CD4-positive, alpha-beta T cell treated with Interleukin-12 subunit alpha and Interleukin-12 subunit beta, for 1 hour (primary cell): ENCODE results near the gene SIK3.
A peak's percentile ranks its signal among the peaks of the same experiment; 100 is the strongest.

Experiments
- DNase-seq: peaks from one replicate; pipeline ENCODE4 v3.0.0-alpha.2; 2020

The SIK3 gene

DNA sequence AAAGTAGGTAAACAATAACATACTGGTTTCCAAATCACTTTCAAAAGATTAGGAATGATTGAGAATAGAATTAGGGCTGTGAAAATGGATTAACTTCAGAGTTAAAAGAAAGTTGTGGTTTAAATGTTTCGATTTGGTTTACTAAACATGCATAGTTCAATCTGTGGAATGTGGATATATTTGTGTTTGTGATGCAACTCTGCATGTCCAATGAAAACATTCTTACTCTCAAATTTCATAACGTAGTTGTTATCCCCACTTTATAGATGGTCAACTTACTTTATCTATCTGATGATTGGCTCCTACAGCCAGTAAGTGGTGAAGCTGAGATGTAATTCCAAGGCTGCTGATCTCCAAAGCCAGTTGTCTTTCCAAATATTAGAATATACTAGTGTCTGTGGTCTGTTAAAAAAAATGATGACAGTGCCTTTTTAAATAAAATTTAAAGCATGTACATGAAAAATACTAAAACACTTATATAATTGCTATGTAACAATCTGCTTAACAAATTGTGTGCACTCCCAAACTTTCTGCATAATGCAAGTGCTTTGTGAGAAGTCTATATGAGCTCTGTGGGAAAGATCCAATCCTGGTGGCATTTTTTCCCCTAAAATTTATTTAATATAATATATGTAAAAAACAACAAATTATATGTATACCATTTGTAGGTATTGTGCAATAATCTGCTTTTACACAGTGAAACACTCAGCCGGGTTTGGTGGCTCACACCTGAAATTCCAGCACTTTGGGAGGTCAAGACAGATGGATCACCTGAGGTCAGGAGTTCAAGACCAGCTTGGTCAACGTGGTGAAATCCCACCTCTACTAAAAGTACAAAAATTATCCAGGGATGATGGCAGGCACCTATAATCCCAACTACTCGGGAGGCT, 9.7 kb upstream of the SIK3 start:
- DNase-seq, result no peak

DNA sequence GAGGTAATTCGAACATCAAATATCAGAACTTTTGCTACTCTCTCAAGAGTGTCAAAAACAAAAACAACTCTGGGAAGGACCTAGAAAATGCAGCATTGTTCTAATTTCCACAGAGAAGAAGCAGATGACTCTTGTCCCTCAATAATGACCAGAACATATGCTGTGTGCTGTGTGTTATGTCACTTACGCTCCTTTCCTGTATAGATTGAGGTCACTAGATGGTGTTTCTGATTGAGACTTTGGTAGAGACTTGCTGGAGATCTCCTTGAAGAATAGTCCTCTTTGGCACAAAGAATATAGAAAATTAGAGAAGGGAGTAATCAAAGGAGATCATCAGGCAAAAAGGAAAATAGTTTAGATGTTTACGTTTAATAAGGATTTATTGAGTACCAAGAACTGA, 2.3 kb upstream of the SIK3 start:
- no peak for DNase-seq

DNA sequence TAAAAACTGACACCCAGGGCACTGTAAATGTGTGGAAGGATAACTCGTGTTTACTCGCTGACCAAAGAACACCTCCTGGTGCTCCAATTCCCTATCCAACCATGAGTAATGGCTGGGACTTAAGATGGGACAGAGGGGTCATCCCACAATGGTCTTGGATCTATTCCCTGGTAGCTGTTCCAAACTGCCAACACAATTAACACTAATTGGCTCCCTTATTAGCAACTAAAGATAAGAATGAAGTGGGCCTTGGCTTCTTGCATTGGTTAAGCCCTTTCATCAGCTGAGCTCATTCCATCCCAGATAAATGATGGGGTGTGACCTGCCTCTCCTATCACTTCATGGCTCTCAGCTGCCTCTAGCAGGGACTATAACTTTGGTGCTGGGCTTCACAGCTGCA, 1.5 kb upstream of the SIK3 start:
- no peak for DNase-seq

DNA sequence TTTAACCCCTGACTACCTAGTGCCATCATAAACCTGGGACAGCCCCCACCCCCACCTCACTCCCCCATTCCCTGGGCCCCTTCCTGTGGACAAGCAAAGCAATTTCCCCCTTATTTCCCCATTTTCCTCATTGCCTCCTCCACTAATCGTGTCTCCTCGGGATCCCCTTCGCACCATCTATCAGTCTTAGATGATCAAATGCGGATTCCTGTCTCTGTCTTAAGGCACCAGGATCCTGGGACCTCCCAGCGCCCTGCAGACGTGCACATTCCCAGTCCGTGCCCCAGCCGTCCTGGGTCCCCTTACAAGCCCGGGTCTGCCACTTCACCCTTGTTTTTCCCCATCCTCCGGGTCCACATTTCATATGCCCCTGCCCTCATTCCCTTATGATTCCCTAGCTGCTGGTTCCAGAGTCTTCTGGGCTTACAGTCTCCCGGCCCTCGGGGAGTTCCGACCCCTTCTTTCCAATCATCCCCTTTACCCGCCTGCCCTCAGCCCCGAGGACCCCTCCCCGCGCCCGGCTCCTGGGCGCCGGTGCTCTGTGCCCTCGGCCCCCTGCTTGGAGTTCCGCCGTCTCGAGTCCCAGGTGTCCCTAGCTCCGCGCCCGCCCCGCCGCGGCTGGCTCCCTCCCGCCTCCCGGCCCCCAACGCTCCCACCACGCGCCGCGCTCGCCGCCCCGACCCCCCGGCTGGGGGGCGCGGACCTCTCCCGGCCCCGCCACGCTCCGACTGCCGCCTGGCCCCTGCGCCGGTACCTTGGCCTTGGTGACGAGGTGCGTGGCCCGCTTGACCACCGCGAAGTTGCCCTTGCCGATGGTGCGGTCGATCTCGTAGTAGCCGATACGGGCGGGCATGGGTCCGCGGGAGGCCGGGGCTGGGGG, 599 bp downstream of the SIK3 start:
- DNase-seq, result peak; percentile 42

DNA sequence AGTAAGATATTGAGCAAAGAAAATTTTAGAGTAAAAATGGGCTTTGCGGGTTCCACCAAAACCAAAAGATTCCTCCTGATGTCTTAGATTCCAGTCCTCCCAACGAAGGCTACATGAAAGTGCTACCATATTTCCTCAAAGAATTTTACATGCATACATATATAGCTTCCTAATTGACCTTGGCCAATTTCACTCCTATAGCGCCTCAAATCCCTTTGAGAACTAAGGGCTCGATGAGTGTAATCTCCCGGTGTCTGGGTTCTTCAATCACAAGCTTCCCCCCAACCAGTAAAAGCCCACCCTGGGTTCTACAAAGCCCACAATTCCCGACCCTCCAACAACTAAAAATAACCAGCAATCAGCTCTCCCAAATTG, 1.2 kb downstream of the SIK3 start:
- DNase-seq, result no peak

DNA sequence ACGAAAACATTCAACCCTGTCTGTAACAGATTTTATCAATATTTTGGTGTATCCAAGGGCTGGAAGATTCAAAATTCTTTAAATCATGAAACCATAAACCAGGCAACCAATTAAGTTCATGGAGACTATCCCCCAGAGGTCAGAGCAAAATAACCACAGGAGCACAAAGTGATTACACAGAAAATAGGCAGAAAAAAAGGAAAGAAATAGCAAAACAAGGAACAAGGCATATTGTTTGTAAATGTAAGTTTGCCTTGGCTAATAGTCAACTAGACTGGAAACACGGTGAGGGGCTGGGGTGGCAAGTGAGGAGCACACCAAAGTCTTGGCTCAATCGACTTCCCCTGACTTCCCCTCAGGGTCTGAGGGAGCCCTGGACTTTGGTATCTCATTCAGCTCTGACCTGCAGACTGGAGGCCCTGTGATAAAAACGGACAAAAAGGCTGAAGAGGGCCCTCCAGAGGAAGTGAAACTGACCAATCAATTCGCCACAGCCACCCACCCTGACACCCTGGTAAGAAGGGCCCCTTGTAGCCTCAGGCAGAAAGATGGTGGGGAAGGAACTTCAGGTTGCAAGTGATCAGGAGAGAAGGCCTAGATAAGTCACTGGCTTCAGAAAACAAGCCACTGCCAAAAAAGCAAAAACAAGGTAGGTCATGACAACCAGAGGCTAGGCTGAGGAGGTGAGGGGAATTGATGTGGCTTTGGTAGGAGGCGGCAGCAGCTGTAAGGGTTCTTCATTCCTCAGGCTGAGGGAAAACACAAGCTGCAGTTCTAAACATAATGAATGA, 1.8 kb downstream of the SIK3 start:
- peak; percentile 76 for DNase-seq

DNA sequence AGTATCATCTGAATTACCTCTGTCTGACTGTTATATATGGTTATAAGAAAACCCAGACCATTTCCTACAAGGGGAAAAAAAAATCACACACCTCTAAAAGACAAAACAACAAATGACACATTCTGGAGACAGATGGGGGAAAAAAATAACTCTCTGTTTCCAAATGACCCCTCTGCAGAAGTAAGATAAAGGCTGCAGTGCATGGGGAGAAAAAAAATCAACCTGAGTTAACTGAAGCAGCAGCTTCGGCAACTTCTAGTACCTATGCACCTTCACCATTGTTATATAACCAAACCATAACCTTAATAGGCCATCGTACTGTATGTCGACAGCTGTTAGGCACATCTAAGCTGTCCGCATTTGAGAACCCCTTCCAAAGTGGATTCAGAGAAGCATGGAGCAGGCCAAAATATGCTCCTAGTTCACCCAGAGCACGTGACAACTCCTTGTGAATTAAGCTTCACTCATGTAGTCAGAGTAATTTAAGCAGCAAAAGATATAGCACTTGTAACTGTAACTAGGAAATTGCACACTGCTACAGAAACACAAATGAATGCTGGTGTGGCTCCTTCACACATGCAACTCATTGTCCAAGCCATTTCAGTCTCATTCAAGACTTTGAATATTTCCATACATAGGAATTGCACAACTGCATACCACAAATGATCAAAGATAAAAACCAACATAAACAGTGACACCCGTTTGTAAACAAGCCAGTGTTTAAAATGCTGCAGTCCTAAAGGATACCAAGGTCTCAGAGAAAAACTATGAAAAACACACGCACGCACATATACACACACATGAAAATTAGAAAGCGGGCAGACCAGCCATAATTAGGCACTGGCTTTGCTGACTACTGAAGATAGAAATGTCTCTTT, 2.7 kb downstream of the SIK3 start:
- peak; percentile 47 for DNase-seq

DNA sequence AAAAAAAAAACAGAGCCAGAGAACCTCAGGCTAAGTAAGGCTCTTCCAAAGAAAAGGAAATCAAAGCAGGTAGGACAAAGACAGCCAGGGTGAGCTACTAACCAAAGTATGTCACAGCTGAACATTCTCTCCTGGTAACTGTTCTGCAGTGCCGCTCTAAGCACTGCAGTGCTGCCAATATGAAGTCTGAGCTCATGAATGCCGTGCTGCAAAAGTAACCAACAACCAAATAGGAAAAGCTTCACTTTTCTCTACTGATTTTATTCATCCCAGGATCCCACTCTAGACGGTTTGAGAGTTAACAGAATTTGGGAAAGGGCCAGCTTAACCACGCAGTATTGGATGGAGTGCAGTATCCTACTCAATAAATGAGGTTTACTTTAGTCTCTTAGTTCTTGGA, 3.5 kb downstream of the SIK3 start:
- DNase-seq, result no peak

DNA sequence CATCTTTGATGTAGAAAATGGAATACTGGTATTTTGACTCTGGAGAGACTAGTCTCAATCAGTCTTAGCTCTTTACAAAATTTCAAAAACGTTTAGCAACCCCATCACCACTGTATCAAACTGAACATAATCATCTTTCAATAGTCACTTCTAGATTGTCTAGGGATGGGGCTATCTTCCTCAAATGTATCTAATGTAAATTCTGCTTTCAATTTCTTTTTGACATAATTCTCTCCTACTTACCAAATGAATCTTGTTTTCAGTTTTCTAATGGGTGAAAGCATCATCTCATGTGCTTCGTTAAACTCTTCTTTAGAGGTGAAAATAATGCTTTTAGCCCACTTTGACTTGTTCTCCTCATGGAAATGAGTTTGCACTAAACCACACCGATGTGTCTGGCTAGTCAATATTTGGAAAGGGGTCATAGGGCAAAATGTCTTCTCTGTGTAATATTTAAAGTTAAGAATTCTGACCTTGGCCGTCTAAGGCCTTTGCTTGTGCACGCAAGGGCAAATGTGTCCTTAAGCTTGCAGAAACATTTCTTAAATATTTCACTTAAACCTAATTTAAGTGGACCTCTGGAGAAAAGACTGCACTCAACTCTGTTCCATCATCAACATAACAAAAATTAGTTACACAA, 5.2 kb downstream of the SIK3 start:
- DNase-seq, result no peak

DNA sequence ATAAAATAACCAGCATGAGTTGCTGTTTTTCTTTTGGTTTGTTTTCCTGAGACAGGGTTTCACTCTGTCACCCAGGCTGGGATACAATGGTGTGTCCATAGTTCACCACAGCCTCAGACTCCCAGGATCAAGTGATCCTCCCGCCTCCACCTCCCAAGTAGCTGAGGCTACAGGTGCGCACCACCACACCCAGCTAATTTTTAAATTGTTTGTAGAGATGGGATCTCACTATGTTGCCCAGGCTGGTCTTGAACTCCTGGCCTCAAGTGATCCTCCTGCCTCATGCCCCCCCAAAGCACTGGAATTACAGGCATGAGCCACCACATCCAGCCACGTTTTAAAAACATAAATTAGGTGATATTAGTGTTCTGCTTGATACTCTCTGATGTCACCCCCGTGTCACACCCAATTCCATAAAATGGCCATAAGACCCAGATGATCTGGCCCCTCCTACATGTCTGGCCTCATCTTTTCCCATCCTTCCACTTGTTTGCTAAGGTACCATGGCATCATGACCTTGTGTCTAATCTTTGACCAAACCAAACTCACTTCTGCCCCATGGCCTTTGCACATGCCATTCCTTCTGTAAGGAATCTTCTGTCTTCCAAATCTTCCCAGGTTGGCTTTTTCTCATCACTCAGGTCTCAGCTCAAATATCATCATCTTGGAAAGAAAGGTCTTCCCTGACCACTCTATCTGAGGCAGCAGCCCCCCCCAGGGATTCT, 6.3 kb downstream of the SIK3 start:
- DNase-seq, result no peak

DNA sequence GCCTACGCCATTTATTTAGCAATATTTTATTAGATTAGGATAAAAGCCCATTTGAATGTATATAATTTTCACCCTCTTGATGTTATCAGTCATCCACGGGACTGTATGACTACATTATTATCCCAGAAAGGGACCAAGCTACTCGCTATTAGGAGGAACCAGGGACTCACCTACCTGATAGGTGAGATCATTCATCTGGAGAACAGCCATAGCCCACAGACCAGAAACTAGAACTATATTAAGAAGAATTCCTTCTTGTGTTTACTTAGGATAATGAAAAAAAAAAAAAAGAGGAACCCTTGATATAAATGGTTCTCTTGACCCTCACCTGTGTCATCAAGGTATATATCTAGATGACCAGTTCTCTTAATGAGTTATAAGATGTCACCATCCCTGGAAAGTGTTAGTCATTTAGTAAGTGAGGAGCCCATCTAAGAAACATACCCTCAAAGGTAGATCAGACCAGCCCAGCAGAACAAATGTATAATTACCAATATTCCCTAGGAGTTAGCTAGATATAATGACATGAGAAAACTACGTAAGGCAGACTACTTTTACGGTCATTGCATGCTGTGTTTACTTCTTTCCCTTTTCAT, 8.0 kb downstream of the SIK3 start:
- DNase-seq, result no peak

DNA sequence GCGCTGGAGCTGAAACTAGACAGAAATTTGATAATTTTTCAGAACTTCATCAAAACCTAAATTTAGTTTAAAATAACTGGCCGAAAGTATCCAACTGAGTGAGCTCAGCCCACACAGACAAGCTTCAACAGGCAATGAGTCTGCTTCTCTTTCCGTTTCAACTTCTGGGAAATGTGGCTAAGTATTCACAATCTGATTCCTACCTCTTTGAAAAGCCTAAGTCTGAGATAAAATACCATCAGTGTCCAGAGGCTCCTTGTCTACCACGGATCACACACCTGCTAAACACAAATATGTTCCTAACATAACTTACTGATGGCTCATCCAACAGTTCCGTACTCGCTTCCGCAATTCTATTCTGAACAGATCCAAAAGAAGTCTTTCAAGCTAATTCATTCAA, 8.5 kb downstream of the SIK3 start:
- no peak for DNase-seq

DNA sequence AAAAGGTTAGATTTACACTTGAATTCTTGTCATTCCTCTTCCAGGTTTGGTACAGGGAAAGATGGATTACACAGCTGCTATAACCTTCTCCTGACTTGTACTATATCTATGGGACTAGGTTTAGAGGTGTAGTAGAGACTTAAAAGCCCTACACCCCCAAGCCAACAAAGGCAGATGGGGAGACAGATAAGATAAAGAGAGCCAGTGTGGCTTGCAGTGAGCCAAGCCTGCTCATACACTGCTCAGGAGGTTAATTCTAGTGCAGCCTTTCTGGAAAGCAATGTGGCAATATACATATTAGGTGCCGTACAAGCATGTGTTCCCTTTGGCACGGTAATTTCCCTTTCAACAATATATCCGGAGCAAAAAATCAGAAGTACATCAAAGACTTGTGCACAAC, 10.8 kb downstream of the SIK3 start:
- DNase-seq, result peak; percentile 43

DNA sequence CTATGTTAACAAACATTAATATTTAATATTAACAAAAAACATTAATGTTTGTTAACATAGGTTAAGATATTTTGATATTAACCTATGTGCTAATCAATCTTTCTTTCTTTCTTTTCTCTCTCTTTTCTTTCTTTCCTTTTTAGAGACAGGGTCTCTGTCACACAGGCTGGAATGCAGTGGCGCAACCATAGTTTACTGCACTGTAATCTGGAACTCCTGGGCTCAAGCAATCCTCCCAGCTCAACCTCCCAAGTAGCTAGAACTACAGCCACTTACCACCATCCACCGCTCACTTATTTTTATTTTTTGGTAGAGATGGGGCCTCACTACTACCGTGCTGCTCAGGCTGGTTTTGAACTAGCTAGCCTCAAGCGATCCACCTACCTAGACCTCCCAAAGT, 13.2 kb downstream of the SIK3 start:
- DNase-seq, result no peak

DNA sequence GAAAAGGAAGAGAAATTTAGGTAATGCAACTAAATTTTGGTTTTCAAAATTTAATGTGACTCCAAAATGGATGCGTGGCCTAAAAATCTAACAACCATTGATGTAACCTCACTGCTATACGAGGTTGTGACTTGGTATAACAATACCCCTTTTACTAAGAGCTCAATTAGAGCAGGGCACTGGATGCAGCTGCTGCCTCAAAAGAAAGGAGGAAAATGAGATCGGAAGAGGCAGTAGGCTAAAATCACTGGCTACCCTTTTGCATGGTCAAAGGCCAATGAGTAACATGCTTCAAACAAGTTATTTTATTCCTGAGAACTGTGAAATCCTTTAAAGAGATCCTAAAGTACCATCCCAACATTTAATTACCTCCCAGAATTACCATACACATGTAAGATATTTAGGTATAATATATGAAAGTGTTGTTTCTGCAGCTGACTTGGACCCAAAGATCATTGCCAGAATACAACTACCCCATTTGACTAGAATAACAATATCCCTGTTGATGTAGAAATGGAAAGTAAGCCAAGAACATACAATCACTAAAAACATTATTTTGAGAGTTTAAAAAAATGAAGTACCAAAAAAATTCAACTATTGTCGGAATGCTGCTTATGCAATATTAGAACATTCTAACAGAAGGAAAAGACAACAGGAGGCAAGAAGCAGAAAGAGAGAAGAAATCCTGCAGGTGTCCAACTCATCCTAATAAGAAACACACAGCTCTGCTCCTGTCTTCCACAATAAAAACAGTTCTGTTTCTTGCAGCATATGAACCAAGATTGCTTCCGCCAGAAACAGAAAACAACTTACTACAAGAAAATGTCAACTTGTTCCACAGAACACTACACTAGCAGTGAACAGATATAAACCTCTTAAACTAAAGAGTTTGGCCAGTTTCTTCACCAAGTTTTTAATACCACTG, 15.0 kb downstream of the SIK3 start:
- DNase-seq, result no peak

DNA sequence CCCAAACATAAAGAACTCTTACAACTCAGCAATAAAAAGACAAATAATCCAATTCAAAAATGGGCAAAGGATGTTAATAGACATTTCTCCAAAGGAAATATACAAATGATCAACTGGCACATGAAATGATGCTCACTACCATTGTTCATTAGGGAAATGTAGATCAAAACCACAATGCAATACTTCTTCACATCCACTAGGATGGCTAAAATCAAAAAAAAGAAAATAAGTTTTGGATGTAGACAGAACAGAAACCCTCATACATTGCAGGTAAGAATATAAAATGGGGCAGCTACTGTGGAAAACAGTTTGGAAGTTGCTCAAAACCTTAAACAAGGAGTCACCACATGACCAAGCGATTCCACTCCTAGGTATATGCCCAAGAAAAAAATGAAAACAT, 16.3 kb downstream of the SIK3 start:
- no peak for DNase-seq

DNA sequence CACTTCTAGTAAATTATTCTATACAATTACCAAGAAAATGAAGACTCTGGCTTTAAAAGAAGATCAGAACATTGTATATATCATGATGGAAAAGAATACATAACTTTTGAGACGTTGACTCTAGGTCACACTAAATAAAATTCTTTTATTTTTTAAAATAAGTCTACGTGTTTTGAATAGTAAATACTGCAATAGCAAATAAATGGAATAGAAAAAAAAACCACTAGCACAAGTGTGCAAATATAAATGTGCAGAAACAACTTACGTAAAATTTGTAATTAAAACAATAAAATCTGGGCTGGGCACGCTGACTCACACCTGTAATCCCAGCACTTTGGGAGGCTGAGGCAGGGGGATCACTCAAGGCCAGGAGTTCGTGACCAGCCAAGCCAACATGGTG, 17.9 kb downstream of the SIK3 start:
- no peak for DNase-seq

DNA sequence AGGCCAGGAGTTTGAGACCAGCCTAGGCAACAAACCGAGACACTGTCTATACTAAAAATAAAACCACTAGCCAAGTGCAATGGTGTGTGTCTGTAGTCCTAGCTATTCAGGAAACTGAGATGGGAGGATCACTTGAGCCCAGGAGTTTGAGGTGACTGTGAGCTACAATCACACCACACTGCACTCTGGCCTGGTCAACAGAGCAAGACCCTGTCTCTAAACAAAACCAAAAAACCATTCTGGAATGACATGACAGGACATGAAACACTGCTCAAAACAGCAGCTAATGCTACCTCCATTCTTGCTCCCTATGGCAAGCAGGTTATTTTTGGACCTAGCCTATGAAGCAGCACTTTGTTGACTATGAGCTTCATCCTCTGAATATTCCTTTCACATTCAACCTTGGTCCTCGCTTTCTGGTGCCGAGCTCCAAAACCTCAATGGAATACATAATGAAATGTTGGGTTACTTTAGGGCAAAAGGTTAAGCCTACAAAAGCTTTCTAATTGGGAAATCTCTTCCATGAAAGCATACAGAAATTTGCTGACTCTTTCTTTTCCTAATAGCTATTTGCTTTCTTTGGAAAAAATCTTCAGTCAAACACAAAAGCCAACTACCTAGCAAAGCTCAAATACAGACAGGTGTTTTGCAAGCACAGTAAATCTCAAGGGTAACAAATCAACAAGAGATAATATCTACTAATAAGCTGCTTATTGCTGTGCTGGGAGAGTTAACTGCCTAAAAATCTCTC, 21.1 kb downstream of the SIK3 start:
- no peak for DNase-seq

DNA sequence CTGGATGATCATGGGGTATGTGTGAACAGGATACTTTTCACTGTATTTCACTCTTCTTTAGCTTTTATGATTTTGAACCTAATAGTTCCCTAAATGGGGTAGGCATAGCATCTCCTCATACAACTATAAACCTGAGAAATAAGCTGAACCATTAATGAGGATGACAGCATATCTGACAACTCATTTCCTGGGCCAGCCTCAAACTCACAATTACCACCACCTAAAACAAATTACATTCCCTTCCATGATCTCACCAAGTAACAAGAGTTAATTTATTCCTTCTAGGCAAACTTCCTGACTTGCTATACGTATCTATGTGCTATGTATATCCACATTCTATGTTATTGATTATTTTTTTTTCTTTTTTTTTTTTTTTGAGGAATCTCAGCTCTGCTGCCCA, 23.0 kb downstream of the SIK3 start:
- DNase-seq, result no peak
